NCI-H146 (cell line): ENCODE data around the gene WNK3.

Source experiments
- DNase-seq: peaks from one replicate; lab custom pipeline; 2025; lab: John Stamatoyannopoulos, UW

WNK3 gene

GRCh38 chrX:54238588-54238987 lies 119.3 kb downstream of the WNK3 start:
- no peak for DNase-seq

- DNase-seq = no peak
These were observed 120.8 kb downstream of the WNK3 start for GRCh38 chrX:54237014-54237413.

DNA sequence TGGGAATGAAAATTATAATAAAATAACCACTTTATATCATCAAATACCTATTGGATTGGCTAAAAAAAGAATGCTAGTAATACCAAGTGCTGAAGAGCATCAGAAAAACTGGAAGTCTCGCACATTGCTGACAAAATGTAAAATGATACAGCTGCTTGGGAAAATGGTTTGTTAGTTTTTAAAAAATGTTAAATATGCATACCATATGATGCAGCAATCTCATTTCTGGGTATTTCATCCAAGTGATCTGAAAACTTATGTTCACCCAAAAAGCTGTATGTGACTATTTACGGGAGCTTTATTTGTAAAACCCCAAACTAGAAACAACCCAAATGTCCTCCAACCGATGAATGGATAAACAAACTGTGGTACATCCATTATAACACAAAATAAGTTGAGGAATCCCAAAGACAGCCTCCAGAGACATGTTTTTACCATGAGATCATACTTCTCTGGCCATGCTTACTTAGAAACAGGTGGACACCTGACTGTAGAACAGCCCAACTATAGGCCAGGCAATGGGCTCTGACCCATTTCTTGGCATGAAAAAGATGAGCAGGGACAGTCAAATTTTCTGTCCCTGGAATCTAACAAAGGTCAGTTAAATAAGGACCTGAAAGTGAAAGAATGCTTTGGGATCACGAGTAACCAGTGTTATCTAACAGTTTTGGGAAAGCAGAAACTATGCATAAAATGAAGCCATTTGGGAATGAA lies 127.3 kb downstream of the WNK3 start:
- no peak for DNase-seq

DNA sequence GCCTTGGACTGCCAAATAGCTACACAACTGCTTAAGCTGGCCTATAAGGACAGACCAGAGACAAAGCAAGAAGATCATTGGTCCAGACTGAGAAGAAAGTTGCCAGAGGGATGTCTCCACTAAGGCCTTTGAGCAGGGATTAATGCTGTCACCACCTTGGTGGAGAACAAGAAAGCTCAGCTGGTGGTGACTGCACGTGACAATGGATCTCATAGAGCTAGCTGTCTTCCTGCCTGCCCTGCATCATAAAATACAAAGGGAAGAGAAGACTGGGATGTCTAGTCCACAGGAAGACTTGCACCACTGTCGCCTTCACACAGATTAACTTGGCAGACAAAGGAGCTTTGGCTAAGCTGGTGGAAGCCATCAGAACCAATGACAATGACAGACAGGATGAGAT lies 134.3 kb downstream of the WNK3 start:
- DNase-seq = no peak

GRCh38 chrX:54213603-54214002 lies 144.2 kb downstream of the WNK3 start:
- no peak for DNase-seq

DNA sequence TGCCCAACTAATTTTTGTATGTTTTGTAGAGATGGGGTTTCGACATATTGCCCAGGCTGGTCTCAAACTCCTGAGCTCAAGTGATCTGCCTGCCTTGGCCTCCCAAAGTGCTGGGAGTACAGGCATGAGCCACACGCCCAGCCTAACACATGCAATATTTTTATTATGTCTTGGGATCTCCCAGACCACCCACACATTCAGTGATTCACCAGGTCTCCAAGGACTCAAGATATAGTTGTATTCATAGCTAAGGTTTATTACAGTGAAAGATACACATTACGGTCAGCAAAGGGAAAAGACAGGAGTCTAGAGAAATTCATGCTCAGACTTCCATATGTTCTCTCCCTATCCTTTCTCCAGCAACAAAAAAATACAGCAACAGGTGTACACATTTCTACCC lies 149.3 kb downstream of the WNK3 start:
- no peak for DNase-seq

DNA sequence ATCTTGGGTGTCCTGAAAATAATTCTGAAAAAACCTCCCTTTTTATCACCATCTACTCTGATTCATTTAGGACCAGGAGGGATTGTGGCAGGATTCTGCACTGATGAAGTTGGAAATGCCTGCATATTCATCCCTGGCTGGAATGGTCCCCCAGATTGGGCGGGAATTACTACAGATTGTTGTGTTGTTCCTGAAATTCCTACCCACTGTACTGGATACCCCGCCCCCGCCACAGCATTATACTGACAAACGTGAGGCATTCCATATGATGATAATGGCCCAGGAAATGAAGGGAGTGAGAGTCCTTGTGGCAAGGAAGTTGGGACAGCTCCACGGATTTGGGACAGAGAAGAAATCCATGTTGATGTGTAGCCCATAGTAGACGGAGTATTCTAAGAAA lies 159.6 kb downstream of the WNK3 start:
- no peak for DNase-seq

GRCh38 chrX:54194982-54195588 lies 162.8 kb downstream of the WNK3 start:
- DNase-seq = no peak

DNA sequence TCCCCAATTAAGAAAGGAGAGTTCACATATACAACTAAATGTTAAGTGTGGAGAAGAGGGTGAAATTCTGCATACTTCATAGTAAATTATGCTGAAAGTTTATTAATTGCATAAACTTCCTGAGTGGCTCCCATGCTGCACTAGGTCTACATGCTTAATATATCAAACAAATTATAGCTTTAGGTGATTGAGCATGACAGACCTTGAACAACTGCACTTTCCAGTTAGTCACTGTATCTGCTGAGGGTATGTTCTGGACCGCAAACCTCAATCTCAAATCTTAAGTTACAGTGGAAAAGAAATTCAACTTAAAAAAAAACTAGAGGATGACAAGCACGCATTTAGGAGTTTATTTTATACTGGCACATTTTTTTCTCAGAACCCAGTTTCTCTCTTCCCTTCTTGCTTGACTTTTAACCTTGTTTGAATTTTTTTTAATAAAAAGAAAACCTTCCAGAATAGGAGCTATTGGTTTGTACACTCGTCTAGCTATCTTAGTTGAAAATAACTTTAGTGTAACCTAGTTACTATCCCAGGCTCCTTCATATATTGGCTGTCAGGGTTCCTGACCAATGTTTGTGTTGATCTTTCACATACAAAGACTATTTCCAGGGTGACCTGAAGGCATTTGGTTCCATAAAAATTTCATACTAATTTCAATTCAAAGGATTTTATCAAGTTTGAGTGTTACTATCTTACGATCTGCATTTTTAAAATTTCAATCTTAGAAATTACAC lies 164.6 kb downstream of the WNK3 start:
- DNase-seq = no peak

- no peak for DNase-seq
These were observed 173.4 kb downstream of the WNK3 start for GRCh38 chrX:54184474-54184873.

- peak; percentile 86 for DNase-seq
These were observed 174.8 kb downstream of the WNK3 start, which contains the start of gene FAM120C for GRCh38 chrX:54182864-54183613. TSS of gene FAM120C (minus strand) at chrX:54183254. CDS start at chrX:54183198, 56 bp downstream.

DNA sequence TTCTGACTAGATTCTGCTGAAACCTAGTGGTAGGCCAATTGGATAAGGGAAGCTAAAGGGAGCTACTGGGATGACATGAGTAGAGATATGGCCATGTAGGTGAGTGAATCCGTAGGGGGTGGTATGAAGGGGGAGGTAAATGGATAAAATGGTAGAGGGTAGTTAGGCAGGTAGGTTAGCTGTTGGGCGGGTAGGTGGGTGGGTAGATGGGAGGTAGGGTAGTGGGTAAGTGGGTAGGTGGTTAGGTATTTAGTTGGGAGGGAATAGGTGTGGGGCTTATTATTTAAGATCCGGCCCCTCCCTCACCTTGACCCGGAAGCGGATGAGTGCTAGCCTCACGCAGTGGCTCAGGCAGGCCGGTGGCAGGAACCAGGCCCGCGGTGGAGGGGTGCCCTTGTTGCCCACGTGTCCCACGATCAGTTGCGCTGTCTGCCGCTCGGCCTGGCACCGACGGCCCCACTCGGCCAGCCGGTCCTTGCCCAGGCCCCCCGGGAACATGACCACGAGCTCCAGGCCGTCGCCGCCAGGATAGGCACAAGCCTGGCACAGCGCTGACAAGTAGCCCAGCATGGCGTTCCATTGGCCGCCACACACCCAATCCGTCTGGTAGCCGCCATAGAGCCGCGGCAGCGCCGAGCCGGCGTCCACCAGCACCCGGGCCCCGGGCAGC lies 175.5 kb downstream of the WNK3 start:
- DNase-seq = peak; percentile 64

- no peak for DNase-seq
These were observed 176.5 kb downstream of the WNK3 start for GRCh38 chrX:54181202-54181953.

- DNase-seq = no peak
These were observed 177.4 kb downstream of the WNK3 start for GRCh38 chrX:54180403-54180802.

DNA sequence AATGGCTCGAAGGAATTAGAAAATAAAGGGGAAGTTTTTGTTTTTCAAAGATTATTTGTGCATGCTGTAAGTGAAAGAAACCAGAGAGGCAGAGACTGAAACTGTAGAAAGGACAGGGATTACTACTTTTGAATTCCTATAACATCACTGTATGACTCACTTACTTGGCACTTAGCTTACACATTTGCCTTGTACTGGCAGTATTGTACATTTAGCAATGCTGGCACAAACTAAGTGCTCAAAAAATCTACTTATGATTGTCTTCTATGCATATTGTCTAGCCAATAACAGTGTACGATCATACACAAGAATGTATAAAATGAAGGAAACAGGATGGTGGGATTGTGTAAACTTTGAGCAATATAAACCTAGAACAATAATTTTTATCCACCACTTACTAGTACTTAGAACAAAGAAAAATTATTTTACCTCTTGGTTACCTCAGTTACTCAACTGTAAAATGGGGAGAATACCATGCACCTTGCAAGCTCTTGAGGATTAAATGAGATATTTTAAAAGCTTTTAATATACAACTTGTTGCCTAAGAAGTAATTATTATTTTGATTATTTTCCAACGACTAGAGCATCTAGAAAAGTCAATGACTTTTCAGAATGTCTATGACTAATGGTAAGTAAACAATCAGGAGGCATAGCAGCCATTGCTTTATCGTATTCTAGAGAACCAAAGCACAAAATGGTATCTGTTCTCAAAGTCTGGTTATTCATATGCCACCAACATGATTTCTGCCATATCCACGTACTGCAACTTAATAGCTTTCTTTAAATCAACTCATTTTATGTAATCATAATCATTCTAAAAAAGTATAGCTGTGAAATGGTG lies 179.5 kb downstream of the WNK3 start:
- no peak for DNase-seq

DNA sequence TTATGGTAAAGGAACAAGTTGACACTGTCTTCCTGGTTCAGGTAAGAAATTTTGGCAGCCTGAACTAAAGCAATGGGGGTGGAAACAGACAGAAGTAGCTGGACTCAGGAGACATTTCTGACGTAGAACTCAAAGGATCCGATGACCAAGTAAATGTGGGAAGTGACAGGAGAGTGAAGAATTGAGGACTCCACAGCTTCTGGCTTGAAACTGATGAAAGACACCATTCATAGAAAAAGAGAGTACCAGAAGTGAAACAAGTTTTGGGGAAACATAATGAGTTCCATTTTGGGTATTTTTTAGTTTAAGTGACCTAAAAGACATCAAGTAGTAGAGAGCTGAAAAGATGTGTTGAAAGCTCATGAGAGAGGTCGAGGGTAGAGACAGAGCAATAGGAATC lies 180.5 kb downstream of the WNK3 start:
- DNase-seq = no peak

DNA sequence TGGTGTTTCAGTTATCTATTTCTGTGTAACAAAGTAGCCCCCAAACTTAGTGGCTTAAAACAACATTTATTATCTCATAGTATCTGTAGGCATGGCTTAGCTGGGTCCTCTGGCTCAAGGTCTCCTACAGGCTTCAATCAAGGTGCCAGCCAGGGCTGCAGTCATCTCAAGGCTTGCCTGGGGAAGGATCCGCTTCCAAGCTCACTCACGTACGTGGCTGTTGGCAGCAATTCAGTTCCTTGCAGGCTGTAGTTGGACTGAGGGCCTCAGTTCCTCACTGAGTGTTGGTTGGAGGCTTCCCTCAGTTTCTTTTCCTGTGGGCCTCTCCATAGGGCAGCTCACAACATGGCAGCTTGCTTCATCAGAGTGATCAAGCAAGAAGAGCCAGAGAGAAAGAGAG lies 184.1 kb downstream of the WNK3 start:
- DNase-seq = no peak

GRCh38 chrX:54172455-54172854 lies 185.4 kb downstream of the WNK3 start:
- DNase-seq = no peak

DNA sequence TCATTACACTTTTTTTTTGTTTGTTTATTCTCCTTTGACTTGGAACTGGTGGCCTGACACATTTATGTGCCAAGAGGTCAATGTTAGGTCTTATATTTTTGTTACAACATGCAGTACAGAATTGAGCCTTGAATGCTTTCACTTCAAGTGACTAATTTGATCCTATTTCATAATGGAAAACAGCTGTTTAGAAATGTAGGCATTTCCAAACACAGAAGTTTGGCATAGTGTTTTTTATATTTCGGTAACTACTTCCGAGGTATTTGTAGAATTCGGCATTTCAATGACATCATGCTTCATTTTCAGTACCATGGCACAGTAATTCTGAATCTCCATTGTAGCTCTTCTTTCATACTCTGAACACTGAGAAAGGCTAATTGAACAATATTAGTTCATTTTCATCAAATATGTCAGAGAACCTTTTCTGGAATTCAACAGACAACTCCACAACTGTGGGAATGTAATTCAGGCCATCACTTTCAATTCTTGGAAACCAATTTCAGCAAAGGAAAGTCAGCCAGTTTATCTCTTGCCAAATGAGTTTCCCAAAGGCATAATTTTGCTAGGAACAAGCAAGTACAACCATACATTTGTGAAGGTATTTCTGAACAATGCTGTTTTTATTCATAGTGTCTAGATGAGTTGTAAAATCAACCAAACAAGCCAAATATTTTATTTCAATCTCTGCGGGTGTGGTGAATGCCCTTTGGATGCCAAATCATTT lies 186.2 kb downstream of the WNK3 start:
- DNase-seq = no peak

DNA sequence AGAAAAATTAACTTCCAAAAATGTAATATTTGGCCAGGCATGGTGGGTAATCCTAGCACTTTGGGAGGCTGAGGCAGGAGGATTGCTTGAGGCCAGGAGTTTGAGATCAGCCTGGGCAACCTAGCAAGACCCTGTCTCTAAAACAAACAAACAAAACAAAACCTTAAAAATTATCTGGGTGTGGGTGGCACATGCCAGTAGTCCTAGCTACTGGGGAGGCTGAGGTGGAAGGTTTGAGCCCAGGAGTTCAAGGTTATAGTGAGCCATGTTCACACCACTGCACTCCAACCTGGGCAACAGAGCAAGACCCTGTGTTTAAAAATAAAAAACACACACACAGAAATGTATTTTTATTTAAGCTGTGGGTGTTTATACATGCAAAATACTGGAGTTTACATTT lies 186.8 kb downstream of the WNK3 start:
- no peak for DNase-seq
